ENCODE results near the gene PICALM. TPM values are rescaled to one million over a fixed set of nuclear protein-coding genes. Genes with fewer than 3 reads are reported as not detected.
"Not testable (repeated sequence)": the region's sequence is repeated elsewhere in the genome, so short reads cannot be mapped to it uniquely, and the experiment has no call there.

PICALM gene
- polyA plus RNA-seq, 3 donors = 227 to 296 (median 288) TPM

DNA sequence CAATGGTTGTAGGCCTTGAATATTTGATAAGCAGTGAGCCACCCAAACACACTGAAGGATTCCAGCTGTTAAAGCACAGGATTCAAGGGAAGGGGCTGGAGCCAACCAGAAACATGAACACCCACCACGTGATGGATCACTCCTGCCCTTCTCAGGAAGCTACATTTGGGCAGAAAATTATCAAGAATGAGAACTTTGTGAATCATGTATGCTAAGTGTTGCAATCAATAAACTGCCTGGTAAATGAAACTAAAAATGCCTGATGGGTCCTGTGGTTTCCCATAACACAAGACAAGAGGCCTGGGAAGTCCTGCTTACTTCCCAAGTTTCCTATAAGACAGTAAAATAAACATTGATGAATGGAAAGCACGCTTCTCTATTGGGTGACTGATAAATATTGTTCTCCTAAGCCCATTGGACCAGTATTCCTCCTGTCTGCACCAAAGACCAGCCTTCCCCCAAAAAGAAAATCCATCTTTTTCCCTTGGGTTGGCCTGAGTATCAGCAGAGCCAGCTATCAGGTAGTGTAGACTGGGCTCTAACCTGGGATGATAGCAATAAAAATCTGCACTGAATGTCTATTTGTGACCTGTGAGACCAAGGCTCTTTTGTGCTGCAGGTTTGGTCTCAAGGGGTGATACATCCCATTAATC, 115.3 kb downstream of the PICALM start:
- no peak for DNase-seq (ENCODE audit: extremely low read depth in 1 of 11, low read depth in 9 of 11, low spot score in 4 of 11)

DNA sequence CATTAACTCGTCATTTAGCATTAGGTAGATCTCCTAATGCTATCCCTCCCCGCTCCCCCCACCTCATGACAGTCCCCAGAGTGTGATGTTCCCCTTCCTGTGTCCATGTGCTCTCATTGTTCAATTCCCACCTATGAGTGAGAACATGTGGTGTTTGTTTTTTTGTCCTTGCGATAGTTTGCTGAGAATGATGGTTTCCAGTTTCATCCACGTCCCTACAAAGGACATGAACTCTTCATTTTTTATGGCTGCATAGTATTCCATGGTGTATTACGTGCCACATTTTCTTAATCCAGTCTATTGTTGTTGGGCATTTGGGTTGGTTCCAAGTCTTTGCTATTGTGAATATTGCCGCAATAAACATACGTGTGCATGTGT, 116.8 kb downstream of the PICALM start:
- DNase-seq (ENCODE audit: extremely low read depth in 1 of 11, low read depth in 9 of 11, low spot score in 4 of 11) = not testable (repeated sequence)

DNA sequence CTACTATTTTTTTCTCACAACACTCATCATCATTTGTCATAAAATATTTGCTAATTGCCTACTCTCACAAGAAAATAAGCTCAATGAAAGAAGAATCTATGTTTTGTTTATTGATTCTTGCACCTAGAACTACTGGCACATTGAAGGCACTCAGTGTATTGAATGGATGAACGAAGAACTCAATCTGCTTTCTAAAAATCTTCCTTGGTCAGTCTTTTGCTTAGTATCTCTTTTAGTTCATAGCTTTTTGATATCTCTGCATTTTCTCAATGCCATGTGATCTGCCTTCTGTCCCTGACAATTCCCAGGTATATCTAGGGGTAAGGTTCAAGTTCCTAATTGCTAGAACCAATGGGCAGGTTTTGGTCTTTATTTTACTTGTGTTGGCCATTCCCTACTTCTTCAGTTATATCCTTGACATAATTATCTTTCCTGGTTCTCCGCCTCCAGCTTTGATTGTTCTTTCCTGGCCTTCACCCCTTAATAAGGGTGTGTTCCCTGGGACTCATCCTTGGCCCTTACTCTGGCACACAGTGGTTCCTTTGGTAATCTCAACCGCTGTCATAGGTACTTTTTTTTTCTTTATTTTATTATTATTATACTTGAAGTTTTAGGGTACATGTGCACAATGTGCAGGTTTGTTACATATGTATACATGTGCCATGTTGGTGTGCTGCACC, 117.3 kb downstream of the PICALM start:
- DNase-seq (ENCODE audit: extremely low read depth in 1 of 11, low read depth in 9 of 11, low spot score in 4 of 11) = no peak

GRCh38 chr11:85951049-85951405, 117.9 kb downstream of the PICALM start:
- no peak for DNase-seq (ENCODE audit: extremely low read depth in 1 of 11, low read depth in 9 of 11, low spot score in 4 of 11)

DNA sequence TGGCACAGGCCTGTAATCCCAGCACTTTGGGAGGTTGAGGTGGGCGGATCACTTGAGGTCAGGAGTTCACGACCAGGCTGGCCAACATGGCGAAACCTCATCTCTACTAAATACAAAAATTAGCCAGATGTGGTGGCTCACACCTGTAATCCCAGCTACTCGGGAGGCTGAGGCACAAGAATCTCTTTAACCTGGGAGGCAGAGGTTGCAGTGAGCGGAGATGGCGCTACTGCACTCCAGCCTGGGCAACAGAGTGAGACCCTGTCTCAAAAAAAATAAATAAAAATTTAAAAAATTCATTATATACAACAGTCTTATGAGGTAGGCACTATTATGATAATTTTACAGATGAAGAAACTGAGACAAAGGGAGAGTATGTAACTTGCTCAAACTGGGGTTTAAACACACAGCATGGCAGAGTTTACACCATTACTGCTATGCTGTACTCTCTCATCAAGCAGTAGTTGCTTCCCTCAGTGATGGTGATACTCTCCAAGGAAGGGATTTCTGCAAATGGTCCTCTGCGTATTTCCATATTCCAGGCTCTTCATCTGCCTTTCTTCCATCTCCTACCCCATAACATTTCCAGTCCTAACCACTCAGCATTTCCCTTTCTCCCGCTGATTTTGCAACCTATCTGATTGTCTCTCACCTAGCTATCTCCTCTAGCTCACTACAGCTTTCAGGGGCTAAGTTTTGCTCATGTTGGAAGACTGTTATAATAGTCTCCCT, 118.4 kb downstream of the PICALM start:
- DNase-seq (ENCODE audit: extremely low read depth in 1 of 11, low read depth in 9 of 11, low spot score in 4 of 11) = no peak

DNA sequence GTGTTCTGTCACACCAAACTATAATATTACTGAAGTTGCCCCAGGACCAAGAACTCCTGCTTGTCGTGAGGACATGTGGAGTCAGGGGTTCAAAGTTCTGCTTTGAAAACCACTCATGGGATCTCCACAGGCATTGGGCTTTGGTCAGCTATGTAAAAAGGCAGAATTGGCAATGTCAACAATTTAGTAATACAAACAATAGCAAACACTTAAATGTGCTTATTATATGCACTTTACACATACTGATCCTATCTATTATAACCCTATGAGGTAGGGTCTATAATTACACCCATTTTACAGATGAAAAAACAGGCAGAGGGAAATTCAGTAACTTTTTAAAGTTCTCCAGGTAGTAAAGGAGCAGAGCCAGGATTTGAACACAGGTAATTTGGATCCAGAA, 119.1 kb downstream of the PICALM start:
- no peak for DNase-seq (ENCODE audit: extremely low read depth in 1 of 11, low read depth in 9 of 11, low spot score in 4 of 11)

- DNase-seq (ENCODE audit: extremely low read depth in 1 of 11, low read depth in 9 of 11, low spot score in 4 of 11) = no peak
Observed at GRCh38 chr11:85948884-85949283, 120.0 kb downstream of the PICALM start.

DNA sequence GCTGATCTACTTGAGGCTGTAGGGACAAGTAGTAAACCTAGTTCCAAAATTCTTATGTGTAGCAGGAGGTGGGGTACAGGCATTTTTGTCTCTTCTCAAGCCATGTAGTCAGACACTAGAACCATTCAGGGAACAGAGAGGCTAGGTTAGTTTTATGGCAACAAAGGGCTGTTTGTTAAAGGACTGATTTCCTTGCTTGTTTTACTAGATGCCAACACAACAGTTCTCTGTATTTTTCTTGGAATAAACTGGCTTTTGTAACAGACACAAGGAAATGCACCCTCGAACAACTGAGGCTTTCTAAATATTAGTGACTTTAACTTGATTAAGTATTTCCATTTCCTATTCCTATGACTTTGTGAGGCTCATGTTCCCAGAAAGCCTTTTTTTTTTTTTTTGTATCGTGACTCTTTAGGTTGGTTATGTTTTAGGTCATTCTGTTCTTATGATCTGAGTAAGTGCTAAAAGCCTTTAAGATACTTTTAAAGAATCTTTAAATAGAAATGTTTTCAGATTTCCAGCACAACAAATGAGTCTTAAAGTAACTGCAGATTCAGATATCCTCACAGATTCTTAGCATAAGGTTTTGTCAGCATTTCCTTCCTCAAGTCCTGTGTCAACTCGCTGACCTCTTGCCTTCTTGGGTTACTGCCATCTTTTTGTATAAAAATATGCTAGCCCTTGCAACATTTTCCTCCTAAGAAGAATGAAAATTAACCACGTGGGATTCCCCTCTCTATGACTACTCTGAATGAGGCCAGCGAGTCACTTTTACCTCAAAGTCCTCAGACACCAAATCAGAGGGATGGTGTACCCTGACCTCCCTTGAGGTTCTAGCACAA, 121.2 kb downstream of the PICALM start:
- peak in 4 of 11 donors; percentile 7 to 47 (median 34) for DNase-seq (ENCODE audit: extremely low read depth in 1 of 11, low read depth in 9 of 11, low spot score in 4 of 11)

GRCh38 chr11:85946221-85946620, 122.7 kb downstream of the PICALM start:
- DNase-seq (ENCODE audit: extremely low read depth in 1 of 11, low read depth in 9 of 11, low spot score in 4 of 11) = no peak

GRCh38 chr11:85945788-85946187, 123.1 kb downstream of the PICALM start:
- no peak for DNase-seq (ENCODE audit: extremely low read depth in 1 of 11, low read depth in 9 of 11, low spot score in 4 of 11)

GRCh38 chr11:85945296-85945695, 123.6 kb downstream of the PICALM start:
- DNase-seq (ENCODE audit: extremely low read depth in 1 of 11, low read depth in 9 of 11, low spot score in 4 of 11) = no peak

- DNase-seq (ENCODE audit: extremely low read depth in 1 of 11, low read depth in 9 of 11, low spot score in 4 of 11) = peak in 6 of 11 donors; percentile 9 to 34 (median 24)
Observed at GRCh38 chr11:85941380-85941973, 127.4 kb downstream of the PICALM start.

GRCh38 chr11:85939099-85940015, 129.5 kb downstream of the PICALM start:
- DNase-seq (ENCODE audit: extremely low read depth in 1 of 11, low read depth in 9 of 11, low spot score in 4 of 11) = no peak

- no peak for DNase-seq (ENCODE audit: extremely low read depth in 1 of 11, low read depth in 9 of 11, low spot score in 4 of 11)
Observed at GRCh38 chr11:85937835-85938234, 131.0 kb downstream of the PICALM start.

DNA sequence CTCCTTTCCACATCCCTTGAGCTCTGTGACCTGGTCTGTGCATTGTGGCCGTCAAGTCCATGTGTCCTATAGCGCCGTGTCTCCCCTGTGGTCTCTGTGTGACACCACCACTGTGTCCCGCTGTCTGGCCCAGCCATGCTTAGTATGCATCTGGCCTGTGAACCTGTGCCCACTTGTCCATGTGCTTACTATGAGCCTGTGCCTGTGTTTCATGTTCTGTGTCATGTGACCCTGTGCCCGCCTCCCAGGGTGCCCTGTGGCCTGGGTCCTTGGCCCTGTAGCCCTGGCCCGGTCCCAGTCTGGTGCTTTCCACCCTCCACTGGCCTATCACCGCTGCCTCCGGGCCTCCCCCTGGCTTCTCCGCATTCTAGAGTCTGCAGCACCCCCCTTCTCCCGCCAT, 133.1 kb downstream of the PICALM start:
- DNase-seq (ENCODE audit: extremely low read depth in 1 of 11, low read depth in 9 of 11, low spot score in 4 of 11) = no peak

DNA sequence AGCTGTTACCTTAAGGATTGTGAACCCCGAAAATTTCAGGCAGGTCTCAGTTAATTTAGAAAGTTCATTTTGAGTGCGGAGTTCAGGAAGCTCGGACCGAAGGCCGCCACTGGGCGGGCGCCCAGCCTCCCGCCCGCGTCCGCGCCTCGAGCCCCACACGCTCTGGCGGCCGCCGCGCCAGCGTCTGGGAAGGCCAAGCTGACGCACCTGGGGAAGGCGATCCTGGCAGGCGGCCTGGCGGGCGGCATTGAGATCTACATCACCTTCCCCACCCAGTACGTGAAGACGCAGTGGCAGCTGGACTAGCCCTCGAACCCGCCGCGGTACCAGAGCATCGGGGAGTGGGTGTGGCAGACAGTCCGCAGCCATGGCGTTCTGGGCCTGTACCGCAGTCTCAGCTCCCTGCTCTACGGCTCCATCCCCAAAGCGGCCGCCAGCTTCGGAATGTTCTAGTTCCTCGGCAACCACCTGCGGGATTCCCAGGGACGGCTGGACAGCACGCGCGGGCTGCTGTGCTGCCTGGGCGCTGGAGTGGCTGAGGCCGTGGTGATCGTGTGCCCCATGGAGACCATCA, 134.2 kb downstream of the PICALM start:
- no peak for DNase-seq (ENCODE audit: extremely low read depth in 1 of 11, low read depth in 9 of 11, low spot score in 4 of 11)

DNA sequence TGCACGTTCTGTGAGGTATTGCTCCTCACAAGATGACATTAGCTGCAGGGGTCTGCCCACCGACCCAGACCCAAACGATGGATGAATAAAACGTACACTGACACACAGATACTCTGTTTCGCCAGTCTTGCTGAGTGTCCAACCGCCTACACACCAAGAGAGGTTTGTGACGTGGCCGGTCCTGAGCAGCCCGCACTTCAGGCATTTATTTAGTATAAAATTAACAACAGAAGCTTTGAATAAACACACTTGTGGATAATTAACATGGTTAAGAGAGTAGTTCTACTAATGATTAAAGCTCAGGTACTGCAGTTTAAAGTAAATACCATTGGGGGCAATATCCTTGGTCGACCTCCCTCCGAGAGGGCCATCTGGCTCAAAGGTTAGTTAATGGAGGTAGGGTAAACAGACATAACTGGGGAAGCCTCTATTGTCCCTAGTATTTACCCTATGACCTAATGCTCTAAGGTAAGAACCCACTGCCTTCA, 138.0 kb downstream of the PICALM start:
- peak in 3 of 11 donors; percentile 6 to 36 (median 12) for DNase-seq (ENCODE audit: extremely low read depth in 1 of 11, low read depth in 9 of 11, low spot score in 4 of 11)
